ENCODE results near the gene CDCP1.

DNA sequence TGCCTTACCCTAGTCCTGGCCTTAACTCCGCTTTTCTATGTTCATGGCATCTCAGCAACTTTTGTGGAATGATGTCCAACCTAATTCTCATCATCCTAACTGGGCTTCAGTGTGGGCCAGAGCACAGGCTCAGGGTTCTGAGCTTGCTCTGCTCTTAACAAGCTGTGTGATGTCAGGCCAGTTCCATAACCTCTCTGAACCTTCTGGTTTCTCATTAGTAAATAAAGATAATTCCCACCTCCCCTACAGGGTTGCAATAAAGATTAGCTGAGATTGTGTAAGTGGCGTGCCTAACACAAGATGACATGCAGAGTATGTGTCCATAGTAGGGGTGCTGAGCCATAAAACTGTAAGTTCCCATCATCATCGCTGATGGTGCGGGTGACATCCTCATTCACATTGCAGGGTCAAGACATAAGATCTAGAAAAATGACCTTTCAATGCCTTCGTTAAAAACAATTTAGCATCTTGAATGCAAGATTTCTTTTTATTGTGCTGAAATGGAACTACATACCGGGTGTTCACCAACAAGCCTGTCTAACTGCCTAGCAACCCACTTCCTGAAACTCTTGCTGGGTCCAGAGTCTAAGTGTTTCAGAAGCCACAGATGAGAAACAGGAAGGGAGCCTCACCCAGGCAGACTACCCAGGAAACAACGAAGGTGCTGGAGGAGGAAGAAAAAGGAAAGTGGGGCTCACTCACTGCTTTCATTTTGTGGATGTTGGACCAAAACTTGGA, 36.2 kb downstream of the CDCP1 start:
- TF ChIP-seq, protein P1, sequence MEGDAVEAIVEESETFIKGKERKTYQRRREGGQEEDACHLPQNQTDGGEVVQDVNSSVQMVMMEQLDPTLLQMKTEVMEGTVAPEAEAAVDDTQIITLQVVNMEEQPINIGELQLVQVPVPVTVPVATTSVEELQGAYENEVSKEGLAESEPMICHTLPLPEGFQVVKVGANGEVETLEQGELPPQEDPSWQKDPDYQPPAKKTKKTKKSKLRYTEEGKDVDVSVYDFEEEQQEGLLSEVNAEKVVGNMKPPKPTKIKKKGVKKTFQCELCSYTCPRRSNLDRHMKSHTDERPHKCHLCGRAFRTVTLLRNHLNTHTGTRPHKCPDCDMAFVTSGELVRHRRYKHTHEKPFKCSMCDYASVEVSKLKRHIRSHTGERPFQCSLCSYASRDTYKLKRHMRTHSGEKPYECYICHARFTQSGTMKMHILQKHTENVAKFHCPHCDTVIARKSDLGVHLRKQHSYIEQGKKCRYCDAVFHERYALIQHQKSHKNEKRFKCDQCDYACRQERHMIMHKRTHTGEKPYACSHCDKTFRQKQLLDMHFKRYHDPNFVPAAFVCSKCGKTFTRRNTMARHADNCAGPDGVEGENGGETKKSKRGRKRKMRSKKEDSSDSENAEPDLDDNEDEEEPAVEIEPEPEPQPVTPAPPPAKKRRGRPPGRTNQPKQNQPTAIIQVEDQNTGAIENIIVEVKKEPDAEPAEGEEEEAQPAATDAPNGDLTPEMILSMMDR (IDR thresholded peaks at IDR 0.05) = no peak
- no peak for TF ChIP-seq POLR2A (IDR thresholded peaks at IDR 0.05)
